Peyer's patch (tissue), 4 donors: Measurements from ENCODE around the gene KCNQ1. TPM values are rescaled to one million over a fixed set of nuclear protein-coding genes. Genes with fewer than 3 reads are reported as not detected.

ENCODE experiments used
- DNase-seq, 3 donors: peaks; one replicate each; pipeline ENCODE4 v3.0.0-alpha.2; 2017 to 2019
- H3K27ac ChIP-seq, 4 donors: fragments of 200-600 bp; sonication (generic); one replicate each; pipeline ENCODE4 v1.5.1; 2016 to 2019
- H3K27me3 ChIP-seq, 2 donors: fragments of 200-600 bp; sonication (generic); one replicate each; pipeline ENCODE4 v1.5.1; 2019
- H3K36me3 ChIP-seq, 3 donors: fragments of 200-600 bp; sonication (generic); one replicate each; pipeline ENCODE4 v1.5.1; 2016 to 2019
- H3K4me1 ChIP-seq, 4 donors: fragments of 200-600 bp; sonication (generic); one replicate each; pipeline ENCODE4 v1.5.1; 2016 to 2019
- H3K4me3 ChIP-seq, 4 donors: fragments of 200-600 bp; sonication (generic); 1 replicate in 3 of 4; 2 replicates in 1 of 4; pipeline ENCODE4 v1.5.1; 2016 to 2019; ENCODE audit warnings: mild to moderate bottlenecking in 1 of 4
- H3K9me3 ChIP-seq, 4 donors: fragments of 200-600 bp; sonication (generic); one replicate each; pipeline ENCODE4 v1.5.1; 2016 to 2019; ENCODE audit warnings: mild to moderate bottlenecking in 1 of 4
- CTCF ChIP-seq, 6 experiments: fragments of 450-650 bp in 4 of 6; fragments of 200-600 bp in 2 of 6; sonication (generic) in 1 of 6; IDR thresholded peaks; one replicate each; pipeline ENCODE4 v1.5.1; 2017 to 2019; ENCODE audit warnings: antibody characterized with exemption in 6 of 6, mild to moderate bottlenecking in 3 of 6, moderate library complexity in 1 of 6
- POLR2A ChIP-seq, 2 donors: fragments of 450-650 bp; IDR thresholded peaks; one replicate each; pipeline ENCODE4 v1.5.1; 2017; ENCODE audit warnings: antibody characterized with exemption in 2 of 2, mild to moderate bottlenecking in 2 of 2, moderate library complexity in 2 of 2
- total RNA-seq, 4 donors: library from RNA; depleted of rRNA; stranded (reverse); fragments of >200 nt; gene quantifications; one replicate each; pipeline ENCODE4 v1.1.0, GENCODE V29; 2016

KCNQ1 gene
- total RNA-seq, 4 donors from 2014 or later = 50.6 to 66.4 (median 54.2) TPM

- Histone ChIP-seq H3K36me3 (no peaks in the 10 kb centered on the region), H3K4me1 (peaks cover 0 to 16% (median 14%) of the 10 kb centered on the region in 4 donors), H3K27me3 (no peaks in the 10 kb centered on the region), H3K4me3 (no peak overlapping the region), H3K9me3 (no peaks in the 10 kb centered on the region), H3K27ac (no peak overlapping the region)
- TF ChIP-seq CTCF (IDR thresholded peaks at IDR 0.05) (no peak), POLR2A (IDR thresholded peaks at IDR 0.05) (no peak)
- peak; percentile 12 to 44 (median 27) for DNase-seq
Measured at GRCh38 chr11:2521733-2522630, 77.2 kb downstream of the KCNQ1 start.

GRCh38 chr11:2522631-2523255 lies 77.9 kb downstream of the KCNQ1 start:
- Histone ChIP-seq H3K9me3 (no peaks in the 10 kb centered on the region), H3K27ac (no peak overlapping the region), H3K27me3 (no peaks in the 10 kb centered on the region), H3K36me3 (no peaks in the 10 kb centered on the region), H3K4me1 (peaks cover 0 to 23% (median 17%) of the 10 kb centered on the region in 4 donors), H3K4me3 (no peak overlapping the region)
- TF ChIP-seq CTCF (IDR thresholded peaks at IDR 0.05) = no peak
- no peak for TF ChIP-seq POLR2A (IDR thresholded peaks at IDR 0.05)
- DNase-seq = peak in 2 of 3 donors; percentile 37 to 43

- Histone ChIP-seq H3K27ac (no peak overlapping the region), H3K27me3 (no peaks in the 10 kb centered on the region), H3K36me3 (no peaks in the 10 kb centered on the region), H3K9me3 (no peaks in the 10 kb centered on the region), H3K4me3 (no peak overlapping the region), H3K4me1 (peaks cover 0 to 31% (median 18%) of the 10 kb centered on the region in 4 donors)
- DNase-seq = peak; percentile 9 to 39 (median 37)
- TF ChIP-seq POLR2A (IDR thresholded peaks at IDR 0.05) (no peak), CTCF (IDR thresholded peaks at IDR 0.05) (no peak)
Measured at GRCh38 chr11:2523821-2524391, 79.1 kb downstream of the KCNQ1 start.

GRCh38 chr11:2524446-2525165 lies 79.8 kb downstream of the KCNQ1 start:
- no peak for TF ChIP-seq POLR2A (IDR thresholded peaks at IDR 0.05)
- no peak for TF ChIP-seq CTCF (IDR thresholded peaks at IDR 0.05)
- no peak overlapping the region for H3K4me3 ChIP-seq
- H3K27me3 ChIP-seq = no peaks in the 10 kb centered on the region
- peak in 2 of 3 donors; percentile 8 to 50 for DNase-seq
- H3K4me1 ChIP-seq = peaks cover 0 to 33% (median 18%) of the 10 kb centered on the region in 4 donors
- H3K27ac ChIP-seq = peak overlapping the region in 1 of 4 donors; percentile 1
- H3K36me3 ChIP-seq = no peaks in the 10 kb centered on the region
- no peaks in the 10 kb centered on the region for H3K9me3 ChIP-seq

- no peaks in the 10 kb centered on the region for H3K36me3 ChIP-seq
- H3K9me3 ChIP-seq = no peaks in the 10 kb centered on the region
- peak overlapping the region in 1 of 4 donors; percentile 79 for H3K27ac ChIP-seq
- H3K4me1 ChIP-seq = peaks cover 0 to 33% (median 18%) of the 10 kb centered on the region in 4 donors
- H3K4me3 ChIP-seq = no peak overlapping the region
- DNase-seq = peak; percentile 12 to 52 (median 46)
- H3K27me3 ChIP-seq = no peaks in the 10 kb centered on the region
- TF ChIP-seq CTCF (IDR thresholded peaks at IDR 0.05) (no peak), POLR2A (IDR thresholded peaks at IDR 0.05) (no peak)
Measured at GRCh38 chr11:2525166-2525861, 80.5 kb downstream of the KCNQ1 start.
